HCT116 (cell line): ENCODE measurements around the gene CEACAM19. TPM values are rescaled to one million over a fixed set of nuclear protein-coding genes. Genes with fewer than 3 reads are reported as not detected.

Experiments used
- ATAC-seq: fragments of 200-7000 bp; cut with Tn5 transposase; 2 replicates; pipeline ENCODE4 v1.9.1; 2020; ENCODE audit warnings: mild to moderate bottlenecking, moderate library complexity
- BruUV-seq: library from RNA; stranded (reverse); fragments of 400-500 nt; replicated peaks from 2 replicates; lab custom pipeline; 2021; lab: Mats Ljungman, UMichigan
- CTCF ChIA-PET: fragments of 300-600 bp; sonication (Branson Sonifier 250); formaldehyde crosslinking; loops from one replicate; lab custom pipeline; 2021; ENCODE audit warnings: antibody characterized with exemption; lab: Charles Lee
- POLR2A ChIA-PET: fragments of 300-600, 350-600 bp; sonication (Branson Sonifier 250); formaldehyde crosslinking; loops from one replicate; lab custom pipeline; 2021; ENCODE audit warnings: antibody characterized with exemption; lab: Charles Lee
- RAD21 ChIA-PET, 2 experiments: fragments of 300-600 bp; sonication (Branson Sonifier 250); formaldehyde crosslinking; loops; one replicate each; lab custom pipeline; 2023; ENCODE audit warnings: low total read pairs in 2 of 2; ENCODE audit not compliant: uncharacterized antibody in 2 of 2, unreplicated experiment in 2 of 2, low non-redundant PET in 1 of 2; lab: Charles Lee
- DNase-seq: peaks from one replicate; pipeline ENCODE4 v3.0.0-alpha.2; 2010; ENCODE audit warnings: low read depth, low spot score
- H2AFZ ChIP-seq: fragments of 200-600 bp; shearing (Covaris generic), sonication (generic); 2 replicates; pipeline ENCODE4 v1.6.1; 2017; ENCODE audit warnings: low read depth, mixed run types, mixed read lengths, antibody characterized with exemption, low read length; ENCODE audit not compliant: poor library complexity, severe bottlenecking
- H3K27ac ChIP-seq: 2 replicates; pipeline ENCODE4 v1.5.1; 2012; ENCODE audit warnings: low read depth, low read length
- H3K27me3 ChIP-seq: fragments of 200-600 bp; sonication (generic); 2 replicates; pipeline ENCODE4 v1.6.1; 2016; ENCODE audit warnings: mixed run types, low read length, mixed read lengths; ENCODE audit not compliant: insufficient read depth
- H3K36me3 ChIP-seq, 2 experiments: fragments of 200-500 bp in 1 of 2; fragments of 200-600 bp in 1 of 2; sonication (Bioruptor generic) in 1 of 2; sonication (generic) in 1 of 2; 2 replicates each; pipeline versions ENCODE4 v1.5.1 to v1.6.1; 2014 to 2016; ENCODE audit warnings: low read length in 2 of 2, inconsistent platforms in 1 of 2, mixed read lengths in 1 of 2, mixed run types in 1 of 2; ENCODE audit not compliant: insufficient read depth in 2 of 2, control insufficient read depth in 1 of 2
- H3K4me1 ChIP-seq, 2 experiments: fragments of 200-600 bp in 1 of 2; sonication (generic) in 1 of 2; 2 replicates each; pipeline versions ENCODE4 v1.5.1 to v1.6.1; 2012 to 2017; ENCODE audit warnings: low read length in 2 of 2, inconsistent platforms in 1 of 2, mild to moderate bottlenecking in 1 of 2, mixed read lengths in 1 of 2, mixed run types in 1 of 2, moderate library complexity in 1 of 2; ENCODE audit not compliant: insufficient read depth in 2 of 2, control insufficient read depth in 1 of 2
- H3K4me2 ChIP-seq: fragments of 200-600 bp; sonication (generic); 2 replicates; pipeline ENCODE4 v1.6.1; 2017; ENCODE audit warnings: mixed run types, low read length, mixed read lengths
- H3K4me3 ChIP-seq, 2 experiments: fragments of 200-600 bp in 1 of 2; sonication (generic) in 1 of 2; replicated peaks in 1 of 2; 2 replicates each; pipeline ENCODE4 v1.5.1; 2011 to 2016; ENCODE audit warnings: low read length in 2 of 2, control low read depth in 1 of 2, low read depth in 1 of 2, mild to moderate bottlenecking in 1 of 2, mixed read lengths in 1 of 2, mixed run types in 1 of 2
- H3K79me2 ChIP-seq: fragments of 200-600 bp; sonication (generic); 2 replicates; pipeline ENCODE4 v1.6.1; 2017; ENCODE audit warnings: mild to moderate bottlenecking, mixed run types, low read length, moderate library complexity, mixed read lengths; ENCODE audit not compliant: insufficient read depth
- H3K9ac ChIP-seq: fragments of 200-600 bp; sonication (generic); 2 replicates; pipeline ENCODE4 v1.6.1; 2016; ENCODE audit warnings: low read length, mixed read lengths
- H3K9me2 ChIP-seq: fragments of 200-600 bp; sonication (generic), shearing (Covaris generic); 2 replicates; pipeline ENCODE4 v1.6.1; 2017; ENCODE audit warnings: mixed run types, mild to moderate bottlenecking, moderate library complexity; ENCODE audit not compliant: insufficient read depth
- H3K9me3 ChIP-seq, 2 experiments: fragments of 200-500 bp in 1 of 2; fragments of 200-600 bp in 1 of 2; sonication (Bioruptor generic) in 1 of 2; sonication (generic) in 1 of 2; 2 replicates each; pipeline ENCODE4 v1.6.1; 2014 to 2017; ENCODE audit warnings: low read length in 2 of 2, mixed read lengths in 2 of 2, inconsistent platforms in 1 of 2, low read depth in 1 of 2, mild to moderate bottlenecking in 1 of 2, mixed run types in 1 of 2, moderate library complexity in 1 of 2; ENCODE audit not compliant: control insufficient read depth in 1 of 2, insufficient read depth in 1 of 2
- H4K20me1 ChIP-seq: fragments of 200-600 bp; sonication (generic), shearing (Covaris generic); 2 replicates; pipeline ENCODE4 v1.6.1; 2017; ENCODE audit warnings: mixed run types, mild to moderate bottlenecking, moderate library complexity; ENCODE audit not compliant: insufficient read depth
- CBX3 ChIP-seq: IDR thresholded peaks from 2 replicates; pipeline ENCODE4 v1.6.1; 2012; ENCODE audit warnings: low read depth
- JUND ChIP-seq: IDR thresholded peaks from 2 replicates; pipeline ENCODE4 v1.6.1; 2012
- intact Hi-C: fragments of 100-400 bp; cut with micrococcal nuclease; formaldehyde crosslinking; loops from 2 replicates; pipeline ENCODE4 v1.10.0; 2022
- total RNA-seq: library from RNA; stranded (reverse); gene quantifications from one replicate; pipeline ENCODE4 v1.2.1, GENCODE V29; 2021; ENCODE audit not compliant: unreplicated experiment

CEACAM19 gene
- total RNA-seq, 1 experiment from 2014 or later, result 4.0 TPM

DNA sequence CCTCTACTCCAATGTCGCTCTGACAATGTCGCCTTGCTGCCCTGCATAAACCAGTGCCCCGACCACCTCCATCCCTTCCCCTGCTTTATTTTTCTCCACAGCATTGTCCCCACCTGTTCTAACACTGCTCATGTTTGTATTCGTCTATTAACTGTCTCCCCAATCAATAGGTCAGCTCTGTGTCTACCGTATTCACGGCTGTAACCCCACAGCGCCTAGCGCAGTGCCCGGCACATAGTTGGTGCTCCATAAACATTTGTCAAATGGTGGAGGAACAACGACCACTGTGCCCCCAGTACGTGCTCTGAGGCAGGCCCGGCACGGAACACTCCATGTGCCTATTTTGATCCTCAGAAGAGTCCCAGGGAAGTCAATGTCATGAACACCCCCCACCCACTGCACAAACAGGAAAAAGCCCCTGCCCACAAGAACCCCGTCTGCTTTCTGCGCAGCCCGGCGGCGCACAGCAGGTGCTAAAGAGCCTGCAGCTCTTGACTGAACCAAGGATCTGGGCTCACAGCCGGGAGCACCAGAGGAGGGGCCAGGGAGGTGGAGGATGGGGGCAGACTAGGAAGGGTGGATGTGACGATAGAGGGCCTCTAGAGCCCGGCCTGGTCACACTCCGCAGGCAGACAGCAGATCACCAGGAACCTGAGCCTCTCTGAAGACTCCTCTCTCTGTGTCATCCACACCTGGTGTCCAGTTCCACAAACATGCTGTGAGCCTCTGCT lies 25.8 kb downstream of the CEACAM19 start:
- no peak overlapping the region for H3K9ac ChIP-seq
- H3K27me3 ChIP-seq, result no peaks in the 10 kb centered on the region
- no peak overlapping the region for H3K4me3 ChIP-seq
- no peaks in the 10 kb centered on the region for H3K79me2 ChIP-seq
- no peaks in the 10 kb centered on the region for H3K9me2 ChIP-seq
- no peak overlapping the region for H2AFZ ChIP-seq
- ChIA-PET RAD21 (no interaction called here), POLR2A (no interaction called here), CTCF (no interaction called here)
- H3K4me1 ChIP-seq, result peaks cover 30 to 35% of the 10 kb centered on the region in 2 experiments
- DNase-seq (no peak), ATAC-seq (no peak)
- no peaks in the 10 kb centered on the region for H3K9me3 ChIP-seq
- H3K36me3 ChIP-seq, result no peaks in the 10 kb centered on the region
- no peaks in the 10 kb centered on the region for H4K20me1 ChIP-seq
- TF ChIP-seq JUND, result no peak
- TF ChIP-seq, all 23 proteins: peak for 0
- H3K27ac ChIP-seq, result no peak overlapping the region
- intact Hi-C loops, result no loop called here
- H3K4me2 ChIP-seq, result no peak overlapping the region
- no TSS peak for BruUV-seq

GRCh38 chr19:44697670-44698034 lies 26.4 kb downstream of the CEACAM19 start:
- intact Hi-C loops, result no loop called here
- ChIA-PET CTCF (no interaction called here), RAD21 (no interaction called here), POLR2A (no interaction called here)
- no peaks in the 10 kb centered on the region for H3K79me2 ChIP-seq
- H3K9ac ChIP-seq, result no peak overlapping the region
- H3K27me3 ChIP-seq, result no peaks in the 10 kb centered on the region
- DNase-seq (no peak), ATAC-seq (no peak)
- no peaks in the 10 kb centered on the region for H3K36me3 ChIP-seq
- H3K9me3 ChIP-seq, result no peaks in the 10 kb centered on the region
- H3K9me2 ChIP-seq, result no peaks in the 10 kb centered on the region
- H3K27ac ChIP-seq, result no peak overlapping the region
- no peak overlapping the region for H2AFZ ChIP-seq
- no peak for TF ChIP-seq CBX3
- no TSS peak for BruUV-seq
- no peaks in the 10 kb centered on the region for H4K20me1 ChIP-seq
- no peak overlapping the region for H3K4me3 ChIP-seq
- H3K4me2 ChIP-seq, result no peak overlapping the region
- peaks cover 24 to 30% of the 10 kb centered on the region in 2 experiments for H3K4me1 ChIP-seq
